HepG2 (cell line): ENCODE data around the gene HSPA1A. TPM values are rescaled to one million over a fixed set of nuclear protein-coding genes. Genes with fewer than 3 reads are reported as not detected.

Experiments used
- AGO1 ChIP-seq: fragments of 200-400 bp; formaldehyde crosslinking; IDR thresholded peaks from 2 replicates; pipeline ENCODE4 v1.6.1; 2017; ENCODE audit warnings: mild to moderate bottlenecking, low read depth, low read length, moderate library complexity; ENCODE audit not compliant: poor library complexity, severe bottlenecking
- AKAP8 ChIP-seq: sonication (generic); formaldehyde crosslinking; IDR thresholded peaks from 2 replicates; pipeline ENCODE4 v1.5.1; 2020; ENCODE audit warnings: mild to moderate bottlenecking, missing genetic modification reagents
- ATF3 ChIP-seq: sonication (generic); formaldehyde crosslinking; IDR thresholded peaks from 2 replicates; pipeline ENCODE4 v1.4.0; 2020; ENCODE audit warnings: missing genetic modification reagents
- CBFB ChIP-seq: sonication (generic); formaldehyde crosslinking; IDR thresholded peaks from 2 replicates; pipeline ENCODE4 v1.4.0; 2020; ENCODE audit warnings: missing genetic modification reagents
- DNMT1 ChIP-seq: sonication (generic); formaldehyde crosslinking; IDR thresholded peaks from 2 replicates; pipeline ENCODE4 v1.5.1; 2020; ENCODE audit warnings: mild to moderate bottlenecking, missing genetic modification reagents
- DPF2 ChIP-seq: sonication (generic); formaldehyde crosslinking; IDR thresholded peaks from 2 replicates; pipeline ENCODE4 v1.4.0; 2020; ENCODE audit warnings: mild to moderate bottlenecking, low read depth, missing genetic modification reagents, borderline replicate concordance
- FOXA3 ChIP-seq: IDR thresholded peaks from 2 replicates; pipeline ENCODE4 v1.6.1; 2016; ENCODE audit warnings: missing genetic modification reagents, missing compliant biosample characterization
- HHEX ChIP-seq: IDR thresholded peaks from 2 replicates; pipeline ENCODE4 v1.6.1; 2016; ENCODE audit warnings: control low read depth
- HOXD1 ChIP-seq: sonication (generic); formaldehyde crosslinking; IDR thresholded peaks from 2 replicates; pipeline ENCODE4 v1.5.0; 2020; ENCODE audit warnings: missing genetic modification reagents
- KAT8 ChIP-seq: IDR thresholded peaks from 2 replicates; pipeline ENCODE4 v1.6.1; 2016; ENCODE audit warnings: missing genetic modification reagents, missing compliant biosample characterization
- MED8 ChIP-seq: sonication (generic); formaldehyde crosslinking; IDR thresholded peaks from 2 replicates; pipeline ENCODE4 v1.8.1; 2023; ENCODE audit warnings: mild to moderate bottlenecking, missing genetic modification reagents; ENCODE audit not compliant: insufficient replicate concordance
- MXD1 ChIP-seq: sonication (generic); formaldehyde crosslinking; IDR thresholded peaks from 2 replicates; pipeline ENCODE4 v1.4.0; 2020; ENCODE audit warnings: mild to moderate bottlenecking, missing genetic modification reagents
- MXI1 ChIP-seq: IDR thresholded peaks from 3 replicates; pipeline ENCODE4 v1.6.1; 2012; ENCODE audit warnings: low read depth, low read length, inconsistent platforms, borderline replicate concordance
- NR1H2 ChIP-seq: sonication (generic); formaldehyde crosslinking; IDR thresholded peaks from 2 replicates; pipeline ENCODE4 v1.8.1; 2022; ENCODE audit warnings: low read depth, missing genetic modification reagents, borderline replicate concordance
- NR2C2 ChIP-seq: sonication (generic); formaldehyde crosslinking; IDR thresholded peaks from 2 replicates; pipeline ENCODE4 v1.4.0; 2020; ENCODE audit warnings: missing genetic modification reagents, mild to moderate bottlenecking, moderate library complexity, borderline replicate concordance
- NR2F2 ChIP-seq: IDR thresholded peaks from 2 replicates; pipeline ENCODE4 v1.6.1; 2012; ENCODE audit warnings: low read depth, inconsistent platforms, borderline replicate concordance
- PHF20 ChIP-seq: sonication (generic); formaldehyde crosslinking; IDR thresholded peaks from 2 replicates; pipeline ENCODE4 v1.5.0; 2020; ENCODE audit warnings: mild to moderate bottlenecking, missing genetic modification reagents
- POLR2AphosphoS5 ChIP-seq: IDR thresholded peaks from 2 replicates; pipeline ENCODE4 v1.6.1; 2012; ENCODE audit warnings: low read depth, low read length
- RELA ChIP-seq: sonication (generic); formaldehyde crosslinking; IDR thresholded peaks from 2 replicates; pipeline ENCODE4 v1.4.0; 2020; ENCODE audit warnings: missing genetic modification reagents
- SETDB1 ChIP-seq: sonication (generic); formaldehyde crosslinking; IDR thresholded peaks from 2 replicates; pipeline ENCODE4 v1.5.1; 2020; ENCODE audit warnings: missing genetic modification reagents, mild to moderate bottlenecking, borderline replicate concordance
- YY1 ChIP-seq: IDR thresholded peaks from 2 replicates; pipeline ENCODE4 v1.6.1; 2011; ENCODE audit warnings: low read length, low read depth, moderate library complexity, mild to moderate bottlenecking; ENCODE audit not compliant: insufficient read depth, insufficient replicate concordance
- ZBTB49 ChIP-seq: sonication (generic); formaldehyde crosslinking; IDR thresholded peaks from 2 replicates; pipeline ENCODE4 v1.4.0; 2020; ENCODE audit warnings: missing genetic modification reagents, borderline replicate concordance
- ZC3H4 ChIP-seq: sonication (generic); formaldehyde crosslinking; IDR thresholded peaks from 2 replicates; pipeline ENCODE4 v1.4.0; 2020; ENCODE audit warnings: missing genetic modification reagents, borderline replicate concordance
- ZMYM4 ChIP-seq: sonication (generic); formaldehyde crosslinking; IDR thresholded peaks from 2 replicates; pipeline ENCODE4 v1.8.1; 2023; ENCODE audit warnings: mild to moderate bottlenecking, missing genetic modification reagents
- ZNF224 ChIP-seq: sonication (generic); formaldehyde crosslinking; IDR thresholded peaks from 2 replicates; pipeline ENCODE4 v1.5.0; 2020; ENCODE audit warnings: mild to moderate bottlenecking, missing genetic modification reagents
- ZNF251 ChIP-seq: sonication (generic); formaldehyde crosslinking; IDR thresholded peaks from 2 replicates; pipeline ENCODE4 v1.9.0; 2021; ENCODE audit warnings: mild to moderate bottlenecking, missing genetic modification reagents
- ZNF567 ChIP-seq: sonication (generic); formaldehyde crosslinking; IDR thresholded peaks from 2 replicates; pipeline ENCODE4 v1.8.1; 2023; ENCODE audit warnings: mild to moderate bottlenecking, missing genetic modification reagents, borderline replicate concordance
- ZNF652 ChIP-seq: IDR thresholded peaks from 2 replicates; pipeline ENCODE4 v1.6.1; 2016; ENCODE audit warnings: low read depth, borderline replicate concordance
- ZNF720 ChIP-seq: sonication (generic); formaldehyde crosslinking; IDR thresholded peaks from 2 replicates; pipeline ENCODE4 v1.4.0; 2020; ENCODE audit warnings: missing genetic modification reagents
- ZNF850 ChIP-seq: sonication (generic); formaldehyde crosslinking; conservative IDR thresholded peaks from 2 replicates; pipeline ENCODE4 v1.9.0; 2021; ENCODE audit warnings: mild to moderate bottlenecking, missing genetic modification reagents
- polyA plus RNA-seq, 8 experiments: library from polyadenylated mRNA; depleted of rRNA in 3 of 8; stranded (reverse) in 7 of 8; unstranded in 1 of 8; fragments of >200 nt; fragmentation: Illumina TruSeq in 4 of 8; extraction: Trizol in 4 of 8; gene quantifications; 2 replicates each; pipeline versions ENCODE4 v1.2.1 to v1.2.3, GENCODE V29; 2011 to 2016; ENCODE audit warnings: low read depth in 4 of 8, missing spikeins in 1 of 8, mixed read lengths in 1 of 8; ENCODE audit not compliant: insufficient read depth in 1 of 8
- total RNA-seq, 5 experiments: library from RNA; depleted of rRNA; stranded (reverse); fragments of >200 nt; fragmentation: Illumina TruSeq; extraction: Trizol; gene quantifications; 2 replicates each; pipeline ENCODE4 v1.2.3, GENCODE V29; 2016; ENCODE audit warnings: low read depth in 1 of 5

HSPA1A gene
- total and polyA plus RNA-seq, 2 of the 13 experiments (the other 11 are each of a cell fraction or from before 2014, with no cell fraction given) = 44.5 to 85.0 TPM

GRCh38 chr6:31776989-31777666, 38.2 kb upstream of the HSPA1A start, which contains the start of gene VWA7 (continued):
- TF ChIP-seq NR2F2 (peak; percentile 65; the same call in 1 of the 2 replicates), ATF3 (peak; percentile 80), CBFB (CRISPR knock-in tag) (no peak), ZBTB49 (no peak), ZNF567 (CRISPR knock-in tag) (no peak), HOXD1 (CRISPR knock-in tag) (no peak), MED8 (CRISPR knock-in tag) (no peak), PHF20 (CRISPR knock-in tag) (0 out of 2 replicates have a peak, but pooled peaks have one; percentile 12), ZNF224 (CRISPR knock-in tag) (no peak), AKAP8 (CRISPR knock-in tag) (peak; percentile 74; the same call in 1 of the 2 replicates), MXI1 (peak; percentile 68; the same call in 2 of the 3 replicates), POLR2AphosphoS5 (peak; percentile 61), KAT8 (peak; percentile 65), SETDB1 (CRISPR knock-in tag) (no peak), AGO1 (peak; percentile 94), ZNF251 (CRISPR knock-in tag) (no peak), NR2C2 (CRISPR knock-in tag) (no peak; the same call in 1 of the 2 replicates), ZNF850 (0 out of 2 replicates have a peak, but pooled peaks have one; percentile 82), ZNF720 (CRISPR knock-in tag) (no peak), ZNF652 (CRISPR knock-in tag) (0 out of 2 replicates have a peak, but pooled peaks have one; percentile 18), DNMT1 (no peak), MXD1 (CRISPR knock-in tag) (0 out of 2 replicates have a peak, but pooled peaks have one; percentile 34), ZMYM4 (CRISPR knock-in tag) (0 out of 2 replicates have a peak, but pooled peaks have one; percentile 62), ZC3H4 (CRISPR knock-in tag) (no peak; the same call in 1 of the 2 replicates), DPF2 (CRISPR knock-in tag) (no peak), YY1 (no peak), RELA (CRISPR knock-in tag) (no peak), HHEX (CRISPR knock-in tag) (no peak), NR1H2 (no peak), FOXA3 (CRISPR knock-in tag) (peak; percentile 72)
